Stomach (tissue), 9 donors: ENCODE data around the gene ATP7B. TPM values are rescaled to one million over a fixed set of nuclear protein-coding genes. Genes with fewer than 3 reads are reported as not detected.
"Not testable (repeated sequence)": the region's sequence is repeated elsewhere in the genome, so short reads cannot be mapped to it uniquely, and the experiment has no call there.

Experiments used
- DNase-seq, 2 donors: peaks; one replicate each; pipeline versions ENCODE4 v3.0.0 to v3.0.0-alpha.2; 2013 to 2019
- H3K27ac ChIP-seq, 5 donors: fragments of 200-600 bp in 4 of 5; sonication (generic) in 4 of 5; one replicate each; pipeline ENCODE4 v1.5.1; 2013 to 2019; ENCODE audit warnings: mild to moderate bottlenecking in 1 of 5, moderate library complexity in 1 of 5
- H3K27me3 ChIP-seq, 3 donors: fragments of 200-600 bp; sonication (generic); one replicate each; pipeline ENCODE4 v1.5.1; 2017 to 2019; ENCODE audit warnings: mixed run types in 1 of 3
- H3K36me3 ChIP-seq, 4 donors: fragments of 200-600 bp; sonication (generic); 1 replicate in 3 of 4; 2 replicates in 1 of 4; pipeline ENCODE4 v1.5.1; 2016 to 2019
- H3K4me1 ChIP-seq, 4 donors: fragments of 200-600 bp; sonication (generic); one replicate each; pipeline ENCODE4 v1.5.1; 2016 to 2019
- H3K4me3 ChIP-seq, 4 donors: fragments of 200-600 bp; sonication (generic) in 3 of 4; one replicate each; pipeline ENCODE4 v1.5.1; 2016 to 2019; ENCODE audit warnings: mild to moderate bottlenecking in 1 of 4
- H3K9me3 ChIP-seq, 4 donors: fragments of 200-600 bp; sonication (generic); one replicate each; pipeline ENCODE4 v1.5.1; 2016 to 2019
- EP300 ChIP-seq: sonication (generic); formaldehyde crosslinking; IDR thresholded peaks from one replicate; pipeline ENCODE4 v1.6.1; 2017; ENCODE audit warnings: antibody characterized with exemption
- POLR2A ChIP-seq, 4 donors: fragments of 450-650 bp; IDR thresholded peaks; one replicate each; pipeline ENCODE4 v1.6.1; 2016; ENCODE audit warnings: antibody characterized with exemption in 4 of 4, control low read depth in 2 of 4, mild to moderate bottlenecking in 1 of 4, moderate library complexity in 1 of 4
- POLR2AphosphoS5 ChIP-seq, 3 donors: sonication (generic); formaldehyde crosslinking; IDR thresholded peaks; one replicate each; pipeline ENCODE4 v1.6.1; 2016; ENCODE audit warnings: antibody characterized with exemption in 3 of 3
- WGBS, 5 donors: extraction: QIAGEN DNeasy Blood & Tissue Kit in 3 of 5; methylation state at CpG; one replicate each; pipeline versions ENCODE4 v1.1.5 to v1.1.7; 2013 to 2018; 5-methylcytosine and 5-hydroxymethylcytosine counted together
- intact Hi-C: fragments of 100-400 bp; cut with DNase I; formaldehyde crosslinking; loops from one replicate; pipeline ENCODE4 v1.15.1; 2023; ENCODE audit warnings: low total_unique reads
- polyA plus RNA-seq, 3 donors: library from polyadenylated mRNA; stranded (reverse); fragments of 200-250 nt; gene quantifications; one replicate each; pipeline ENCODE4 v1.2.3, GENCODE V29; 2013
- total RNA-seq, 5 donors: library from RNA; depleted of rRNA; stranded (reverse); fragments of >200 nt; gene quantifications; one replicate each; pipeline versions ENCODE4 v1.1.0 to v1.2.3, GENCODE V29; 2014 to 2016
- TF ChIP-seq, protein P1 (sequence below), 7 experiments: fragments of 450-650 bp in 4 of 7; fragments of 200-600 bp in 3 of 7; sonication (generic) in 3 of 7; IDR thresholded peaks; one replicate each; pipeline ENCODE4 v1.5.1; 2016 to 2019; ENCODE audit warnings: antibody characterized with exemption in 7 of 7, control low read depth in 2 of 7, mild to moderate bottlenecking in 1 of 7
- donor health status: healthy with polysubstance abuse.
- donor health status: Bipolar disorder and iron deficiency.
- donor health status: healthy.

The ATP7B gene
- total and polyA plus RNA-seq, 8 donors = 0.62 to 21.0 (median 4.6) TPM

DNA sequence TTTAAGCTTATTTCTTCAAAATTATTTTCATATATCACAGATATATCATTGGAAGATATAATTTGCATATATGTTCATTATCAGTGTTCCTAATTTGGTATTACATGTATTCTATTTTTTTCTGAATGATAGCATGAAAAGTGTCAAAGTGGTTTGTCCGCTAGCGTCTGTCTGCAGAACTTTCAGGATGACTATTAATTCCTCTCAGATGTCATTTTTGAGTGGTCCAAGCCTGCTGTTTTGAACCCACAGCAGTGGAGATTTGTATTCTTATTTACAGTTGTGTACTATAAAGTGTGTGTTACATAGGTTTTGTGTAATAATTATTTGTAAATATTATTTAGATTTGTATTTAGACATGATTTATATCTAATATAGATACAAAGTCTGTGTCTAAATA lies 21.8 kb upstream of the ATP7B start:
- intact Hi-C loops = no loop called here
- TF ChIP-seq, protein P1, sequence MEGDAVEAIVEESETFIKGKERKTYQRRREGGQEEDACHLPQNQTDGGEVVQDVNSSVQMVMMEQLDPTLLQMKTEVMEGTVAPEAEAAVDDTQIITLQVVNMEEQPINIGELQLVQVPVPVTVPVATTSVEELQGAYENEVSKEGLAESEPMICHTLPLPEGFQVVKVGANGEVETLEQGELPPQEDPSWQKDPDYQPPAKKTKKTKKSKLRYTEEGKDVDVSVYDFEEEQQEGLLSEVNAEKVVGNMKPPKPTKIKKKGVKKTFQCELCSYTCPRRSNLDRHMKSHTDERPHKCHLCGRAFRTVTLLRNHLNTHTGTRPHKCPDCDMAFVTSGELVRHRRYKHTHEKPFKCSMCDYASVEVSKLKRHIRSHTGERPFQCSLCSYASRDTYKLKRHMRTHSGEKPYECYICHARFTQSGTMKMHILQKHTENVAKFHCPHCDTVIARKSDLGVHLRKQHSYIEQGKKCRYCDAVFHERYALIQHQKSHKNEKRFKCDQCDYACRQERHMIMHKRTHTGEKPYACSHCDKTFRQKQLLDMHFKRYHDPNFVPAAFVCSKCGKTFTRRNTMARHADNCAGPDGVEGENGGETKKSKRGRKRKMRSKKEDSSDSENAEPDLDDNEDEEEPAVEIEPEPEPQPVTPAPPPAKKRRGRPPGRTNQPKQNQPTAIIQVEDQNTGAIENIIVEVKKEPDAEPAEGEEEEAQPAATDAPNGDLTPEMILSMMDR (IDR thresholded peaks at IDR 0.05) = no peak
- TF ChIP-seq POLR2A (IDR thresholded peaks at IDR 0.05) = no peak
- TF ChIP-seq POLR2AphosphoS5 (IDR thresholded peaks at IDR 0.05) = no peak
- TF ChIP-seq EP300 = no peak
- 80 to 92% (median 89%) methylated on average over 2 of the region's 2 CpGs for WGBS, 5 donors

DNA sequence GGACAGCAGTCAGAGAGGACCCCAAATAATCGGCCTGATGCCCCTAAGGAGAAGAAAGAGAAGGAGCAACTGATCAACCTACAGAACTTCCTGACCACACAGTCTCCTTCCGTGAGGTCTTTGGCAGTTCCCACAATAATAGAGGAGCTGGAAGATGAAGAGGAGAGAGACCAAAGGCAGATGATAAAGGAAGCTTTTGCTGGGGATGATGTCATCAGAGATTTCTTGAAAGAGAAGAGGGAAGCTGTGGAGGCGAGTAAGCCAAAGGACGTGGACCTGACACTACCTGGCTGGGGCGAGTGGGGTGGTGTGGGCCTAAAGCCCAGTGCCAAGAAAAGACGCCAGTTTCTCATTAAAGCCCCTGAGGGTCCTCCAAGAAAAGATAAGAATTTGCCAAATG lies 19.2 kb upstream of the ATP7B start:
- Histone ChIP-seq H3K36me3 (peaks cover 5 to 36% (median 32%) of the 10 kb centered on the region in 4 donors), H3K4me1 (peaks cover 0 to 12% (median 2%) of the 10 kb centered on the region in 4 donors)
- intact Hi-C loops, H3K9me3 ChIP-seq, H3K27ac ChIP-seq, H3K27me3 ChIP-seq, H3K4me3 ChIP-seq, DNase-seq: not testable (repeated sequence)
- WGBS, 5 donors = 95 to 98% (median 97%) methylated on average over 3 to 6 of the region's 6 CpGs

More for the DNA sequence above, 21.8 kb upstream of the ATP7B start:
- Histone ChIP-seq H3K4me1 (peaks cover 0 to 4% (median 0%) of the 10 kb centered on the region in 4 donors), H3K27ac (no peak overlapping the region), H3K9me3 (no peaks in the 10 kb centered on the region), H3K27me3 (no peaks in the 10 kb centered on the region), H3K4me3 (no peak overlapping the region), H3K36me3 (peaks cover 0 to 18% (median 14%) of the 10 kb centered on the region in 4 donors)
- no peak for DNase-seq

DNA sequence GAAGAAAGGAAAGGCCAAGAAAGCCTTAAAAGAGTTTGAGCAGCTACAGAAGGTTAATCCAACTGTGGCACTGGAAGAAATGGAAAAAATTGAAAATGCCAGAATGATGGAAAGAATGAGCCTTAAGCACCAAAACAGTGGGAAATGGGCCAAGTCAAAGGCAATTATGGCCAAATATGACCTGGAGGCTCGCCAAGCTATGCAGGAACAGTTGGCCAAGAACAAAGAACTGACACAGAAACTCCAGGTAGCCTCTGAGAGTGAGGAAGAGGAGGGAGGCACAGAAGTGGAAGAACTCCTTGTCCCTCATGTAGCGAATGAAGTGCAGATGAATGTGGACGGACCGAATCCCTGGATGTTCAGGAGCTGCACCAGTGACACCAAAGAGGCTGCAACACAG lies 18.3 kb upstream of the ATP7B start:
- no peak for DNase-seq
- intact Hi-C loops = no loop called here
- WGBS, 5 donors = 78 to 98% (median 94%) methylated on average over 4 of the region's 4 CpGs
- Histone ChIP-seq H3K27me3 (no peaks in the 10 kb centered on the region), H3K9me3 (no peaks in the 10 kb centered on the region), H3K27ac (no peak overlapping the region), H3K4me3 (no peak overlapping the region), H3K36me3 (peaks cover 8 to 43% (median 40%) of the 10 kb centered on the region in 4 donors), H3K4me1 (peaks cover 0 to 15% (median 4%) of the 10 kb centered on the region in 4 donors)
- no peak for TF ChIP-seq POLR2AphosphoS5 (IDR thresholded peaks at IDR 0.05)
- TF ChIP-seq, protein P1 (IDR thresholded peaks at IDR 0.05) = no peak
- no peak for TF ChIP-seq EP300

DNA sequence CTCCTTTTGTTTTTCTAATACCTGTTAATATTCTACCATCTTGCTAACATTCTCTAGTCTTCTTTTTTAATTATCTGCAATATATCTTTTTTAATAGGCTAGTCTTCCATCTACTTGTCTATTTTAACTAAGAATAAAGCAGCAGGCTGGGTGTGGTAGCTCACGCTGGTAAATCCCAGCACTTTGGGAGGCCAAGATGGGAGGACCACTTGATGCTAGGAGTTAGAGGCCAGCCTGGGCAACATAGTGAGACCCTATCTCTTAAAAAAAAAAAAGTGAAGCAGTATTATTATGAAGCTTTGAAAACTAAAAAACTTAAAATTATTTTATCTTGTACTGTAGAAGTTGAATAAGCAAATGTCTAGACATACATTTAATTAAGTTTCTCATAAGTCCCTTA lies 16.6 kb upstream of the ATP7B start:
- DNase-seq = no peak
- Histone ChIP-seq H3K36me3 (peaks cover 21 to 60% (median 57%) of the 10 kb centered on the region in 4 donors), H3K4me3 (no peak overlapping the region), H3K9me3 (no peaks in the 10 kb centered on the region), H3K4me1 (peaks cover 0 to 15% (median 4%) of the 10 kb centered on the region in 4 donors), H3K27me3 (no peaks in the 10 kb centered on the region), H3K27ac (no peak overlapping the region)
- 95 to 100% (median 100%) methylated on average over 1 of the region's 1 CpG for WGBS, 5 donors
- intact Hi-C loops = no loop called here
- TF ChIP-seq EP300 (no peak), POLR2A (IDR thresholded peaks at IDR 0.05) (no peak), POLR2AphosphoS5 (IDR thresholded peaks at IDR 0.05) (no peak)
- TF ChIP-seq, protein P1 (IDR thresholded peaks at IDR 0.05) = no peak

DNA sequence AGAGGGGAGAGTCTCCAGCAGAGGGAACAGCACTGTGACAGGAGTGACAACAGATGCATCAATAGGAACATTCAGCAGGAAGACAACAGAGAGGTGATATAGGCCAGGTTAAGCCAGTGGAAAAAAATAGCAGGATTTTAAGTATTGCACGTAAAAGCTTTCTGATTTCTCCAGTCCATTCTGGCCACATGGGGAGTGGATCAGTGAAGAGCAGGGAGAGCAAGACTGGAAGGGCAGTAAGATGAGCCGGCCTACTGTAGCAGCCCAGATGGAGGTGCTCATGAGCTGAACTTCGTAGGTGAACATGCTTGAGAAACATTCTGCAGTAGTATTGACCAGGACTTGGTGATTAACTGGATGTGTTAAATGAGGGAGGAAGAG lies 15.0 kb upstream of the ATP7B start:
- intact Hi-C loops = no loop called here
- 92 to 100% (median 95%) methylated on average over 3 of the region's 3 CpGs for WGBS, 5 donors
- Histone ChIP-seq H3K4me1 (peaks cover 0 to 15% (median 4%) of the 10 kb centered on the region in 4 donors), H3K9me3 (no peaks in the 10 kb centered on the region), H3K27me3 (no peaks in the 10 kb centered on the region), H3K36me3 (peaks cover 21 to 75% (median 73%) of the 10 kb centered on the region in 4 donors), H3K27ac (no peak overlapping the region), H3K4me3 (no peak overlapping the region)
- no peak for DNase-seq
- TF ChIP-seq POLR2A (IDR thresholded peaks at IDR 0.05) = no peak
- TF ChIP-seq, protein P1 (IDR thresholded peaks at IDR 0.05) = no peak
- no peak for TF ChIP-seq EP300
- TF ChIP-seq POLR2AphosphoS5 (IDR thresholded peaks at IDR 0.05) = no peak
